ENCODE data around the gene SCARF2.

GRCh38 chr22:20486229-20486628, 48.6 kb upstream of the SCARF2 start:
- TF ChIP-seq, protein P1, sequence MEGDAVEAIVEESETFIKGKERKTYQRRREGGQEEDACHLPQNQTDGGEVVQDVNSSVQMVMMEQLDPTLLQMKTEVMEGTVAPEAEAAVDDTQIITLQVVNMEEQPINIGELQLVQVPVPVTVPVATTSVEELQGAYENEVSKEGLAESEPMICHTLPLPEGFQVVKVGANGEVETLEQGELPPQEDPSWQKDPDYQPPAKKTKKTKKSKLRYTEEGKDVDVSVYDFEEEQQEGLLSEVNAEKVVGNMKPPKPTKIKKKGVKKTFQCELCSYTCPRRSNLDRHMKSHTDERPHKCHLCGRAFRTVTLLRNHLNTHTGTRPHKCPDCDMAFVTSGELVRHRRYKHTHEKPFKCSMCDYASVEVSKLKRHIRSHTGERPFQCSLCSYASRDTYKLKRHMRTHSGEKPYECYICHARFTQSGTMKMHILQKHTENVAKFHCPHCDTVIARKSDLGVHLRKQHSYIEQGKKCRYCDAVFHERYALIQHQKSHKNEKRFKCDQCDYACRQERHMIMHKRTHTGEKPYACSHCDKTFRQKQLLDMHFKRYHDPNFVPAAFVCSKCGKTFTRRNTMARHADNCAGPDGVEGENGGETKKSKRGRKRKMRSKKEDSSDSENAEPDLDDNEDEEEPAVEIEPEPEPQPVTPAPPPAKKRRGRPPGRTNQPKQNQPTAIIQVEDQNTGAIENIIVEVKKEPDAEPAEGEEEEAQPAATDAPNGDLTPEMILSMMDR (IDR thresholded peaks at IDR 0.05; ENCODE audit: low read depth, low read length), result no peak
- no peak for TF ChIP-seq EZH2phosphoT487 (IDR thresholded peaks at IDR 0.05; ENCODE audit: low read depth)

Data from OCI-LY3 (cell line).